Fibroblast of skin of right biceps (primary cell): ENCODE measurements around the gene MSI1.

Experiments
- DNase-seq: peaks from one replicate; pipeline ENCODE4 v3.0.0-alpha.2; 2013

Gene MSI1

DNA sequence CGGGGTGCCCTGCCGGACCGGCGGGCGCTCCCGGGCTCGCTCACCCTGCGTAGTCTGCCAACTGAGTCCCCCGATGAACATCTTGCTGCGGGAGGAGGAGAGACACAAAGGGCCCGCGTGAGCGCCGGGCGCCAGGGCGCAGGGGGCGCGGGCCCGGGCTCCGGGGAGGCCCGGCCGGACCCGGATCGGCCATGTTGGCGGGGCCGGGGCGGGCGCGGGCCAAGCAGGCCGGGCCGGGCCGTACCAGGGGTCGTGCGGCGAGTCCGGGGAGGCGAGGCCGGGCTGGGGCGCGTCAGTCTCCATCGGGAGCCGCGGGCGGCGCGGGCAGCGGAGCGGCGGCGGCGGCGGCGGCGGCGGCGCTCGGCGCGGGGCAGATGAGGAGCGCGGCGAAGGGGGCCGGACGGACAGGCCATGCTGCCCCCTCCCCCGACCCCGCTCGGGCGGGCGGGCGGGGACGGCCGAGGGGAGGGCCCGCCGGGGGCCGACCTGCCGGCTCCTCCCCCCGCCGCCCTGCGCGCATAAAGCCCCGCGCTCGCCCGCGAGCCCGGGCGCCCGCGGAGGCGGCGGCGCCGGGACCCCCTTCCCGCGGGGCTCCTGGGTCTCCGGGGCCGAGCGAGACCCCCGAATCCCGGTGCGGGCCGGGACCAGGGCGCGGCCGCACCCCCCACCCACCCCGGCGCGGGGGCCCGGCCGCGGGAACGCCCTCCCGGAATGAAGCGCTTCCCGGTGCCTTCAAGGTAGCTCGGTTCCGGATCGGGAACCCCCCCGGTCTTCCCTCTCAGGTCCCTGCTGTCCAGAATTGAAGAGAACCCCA is at the start of gene MSI1:
MSI1 (minus strand) TSS at position 376 of the 814 bp plus-strand sequence; CDS start at position 303, 73 bp downstream.
- DNase-seq = no peak

DNA sequence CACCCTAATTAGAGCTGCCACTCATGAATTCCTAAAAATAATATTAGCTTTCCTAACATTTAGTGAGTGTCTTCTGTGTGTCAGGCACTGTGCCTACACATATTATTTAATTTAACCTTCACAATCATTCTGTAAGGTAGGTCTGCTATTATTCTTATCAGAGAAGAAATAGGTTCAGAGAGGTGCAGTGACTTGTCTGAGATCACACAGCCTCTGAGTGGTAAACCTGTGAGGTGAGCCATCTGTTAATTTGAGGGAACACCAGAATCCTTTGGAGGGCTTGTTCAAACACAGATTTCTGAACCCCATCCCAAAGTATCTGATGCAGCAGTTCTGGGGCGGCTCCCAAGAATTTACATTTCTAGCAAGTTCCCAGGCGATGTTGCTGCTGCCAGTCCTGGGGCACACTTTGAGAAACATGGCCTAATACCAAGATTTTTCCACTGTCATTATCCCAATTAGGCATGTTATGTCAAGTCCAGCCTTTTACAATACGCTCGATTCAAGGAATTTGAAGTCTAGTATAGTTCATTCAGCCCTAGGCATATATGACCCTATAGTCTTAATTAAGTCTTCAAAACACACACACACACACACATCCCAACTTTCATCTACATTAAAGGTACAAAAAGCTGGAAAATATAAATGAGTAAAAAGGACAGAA is 49.1 kb upstream of the MSI1 start:
- DNase-seq = no peak

DNA sequence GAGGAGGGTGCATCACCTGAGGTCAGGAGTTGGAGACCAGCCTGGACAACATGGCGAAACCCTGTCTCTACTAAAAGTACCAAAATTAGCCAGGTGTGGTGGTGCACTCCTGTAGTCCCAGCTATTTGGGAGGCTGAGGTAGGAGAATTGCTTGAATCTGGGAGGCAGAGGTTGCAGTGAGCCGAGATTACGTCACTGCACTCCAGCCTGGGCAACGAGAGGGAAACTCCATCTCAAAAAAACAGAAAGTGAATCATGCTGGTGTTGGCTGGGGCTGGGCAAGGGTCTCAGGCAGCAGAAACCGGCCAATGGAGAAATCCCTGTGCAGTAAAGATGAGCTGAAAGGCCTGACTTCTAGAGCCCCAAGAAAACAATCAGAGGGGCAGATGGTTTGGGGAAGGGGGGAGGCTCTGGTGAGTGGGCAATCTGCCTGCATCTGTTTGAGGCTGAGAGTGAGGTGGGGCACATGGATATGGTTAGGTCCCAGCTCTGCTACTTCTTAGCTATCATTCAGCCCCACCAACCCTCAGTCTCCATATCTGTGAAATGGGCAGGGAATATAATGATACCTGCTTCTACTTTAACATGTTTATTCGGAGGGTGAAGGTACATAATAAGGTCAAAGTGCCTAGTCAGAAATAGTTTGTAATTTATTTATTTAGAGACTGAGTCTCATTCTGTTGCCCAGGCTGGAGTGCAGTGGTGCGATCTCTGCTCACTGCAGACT is 47.7 kb upstream of the MSI1 start:
- no peak for DNase-seq

DNA sequence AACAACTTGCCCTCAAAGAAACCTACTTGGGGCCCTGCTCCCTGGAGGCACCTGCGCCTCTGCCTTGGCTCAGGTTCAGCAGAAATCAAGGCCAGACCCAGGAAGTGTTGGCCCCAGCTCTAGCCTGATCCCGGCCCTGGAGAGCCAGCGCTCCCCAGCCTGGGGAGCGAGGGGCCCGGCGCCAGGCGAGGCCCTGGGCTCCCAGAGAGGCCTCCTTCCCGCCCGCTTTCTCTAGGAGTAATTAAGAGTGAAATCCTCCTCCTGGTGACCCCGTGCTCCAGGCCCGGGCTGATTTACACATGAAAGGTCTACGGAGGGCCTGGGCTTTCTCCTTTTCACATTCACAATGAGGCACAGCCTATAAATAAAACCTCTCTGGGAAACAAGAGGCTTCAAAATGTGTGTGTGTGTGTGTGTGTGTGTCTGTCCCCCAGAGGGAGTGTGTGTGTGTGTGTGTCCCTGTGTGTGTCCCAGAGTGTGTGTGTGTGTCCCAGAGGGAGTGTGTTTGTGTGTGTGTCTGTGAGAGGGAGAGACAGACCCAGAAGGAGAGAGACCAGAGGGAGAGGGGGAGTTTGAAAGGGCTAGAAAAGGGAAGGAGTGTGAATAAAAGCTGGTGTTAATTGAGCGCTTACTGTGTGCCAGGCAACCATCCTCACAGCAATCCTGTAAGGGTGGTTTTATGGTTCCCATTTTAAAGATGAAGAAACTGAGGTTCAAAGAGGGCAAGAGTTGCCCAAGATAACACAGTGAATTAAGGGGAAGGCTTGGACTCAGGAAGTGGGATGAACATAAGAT is 45.1 kb upstream of the MSI1 start:
- no peak for DNase-seq

DNA sequence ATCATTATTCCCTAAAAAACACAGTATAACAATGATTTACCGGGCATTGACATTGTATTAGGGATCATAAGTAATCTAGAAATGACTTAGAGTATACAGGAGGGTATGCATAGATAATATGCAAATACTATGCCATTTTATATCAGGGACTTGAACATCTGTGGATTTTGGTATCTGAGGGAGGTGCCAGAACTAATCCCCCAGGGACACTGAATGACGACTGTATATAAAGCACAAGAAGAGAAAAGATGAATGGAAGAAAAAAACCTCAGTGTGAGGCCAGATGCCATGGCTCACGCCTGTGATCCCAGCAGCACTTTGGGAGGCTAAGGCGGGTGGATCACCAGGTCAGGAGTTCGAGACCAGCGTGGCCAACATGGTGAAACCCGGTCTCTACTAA is 43.5 kb upstream of the MSI1 start:
- no peak for DNase-seq

DNA sequence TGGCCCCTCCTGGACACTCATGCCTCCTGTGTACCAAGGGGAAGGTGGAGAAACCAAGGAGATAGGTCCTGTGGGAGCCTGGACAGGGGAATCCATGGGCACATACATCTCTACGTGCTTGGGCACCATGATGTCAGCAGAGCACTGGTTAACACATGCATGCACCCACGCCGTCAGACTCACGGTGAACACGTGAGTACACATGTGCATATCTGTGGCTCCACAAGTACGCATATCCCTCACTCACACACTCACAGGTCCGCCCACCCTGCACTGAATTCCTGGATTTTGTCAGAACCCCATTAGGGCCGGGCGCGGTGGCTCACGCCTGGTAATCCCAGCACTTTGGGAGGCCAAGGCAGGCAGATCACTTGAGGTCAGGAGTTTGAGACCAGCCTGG is 39.8 kb upstream of the MSI1 start:
- no peak for DNase-seq

DNA sequence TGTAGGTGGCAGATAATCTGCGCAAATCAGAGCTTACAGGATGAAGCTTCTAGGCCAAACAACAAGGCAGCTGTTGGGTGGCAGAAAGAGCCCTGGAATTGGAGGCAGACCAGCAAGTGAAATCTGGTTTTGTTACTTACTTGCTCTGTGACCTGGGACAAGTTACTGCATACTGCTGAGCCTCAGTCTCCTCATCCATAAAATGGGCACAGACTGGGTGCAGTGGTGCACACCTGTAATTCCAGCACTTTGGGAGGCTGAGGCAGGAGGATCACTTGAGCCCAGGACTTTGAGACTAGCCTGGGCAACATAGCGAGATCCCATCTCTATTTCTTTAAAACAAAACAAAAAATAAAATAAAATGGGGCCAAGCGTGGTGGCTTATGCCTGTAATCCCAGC is 37.6 kb upstream of the MSI1 start:
- DNase-seq = no peak

DNA sequence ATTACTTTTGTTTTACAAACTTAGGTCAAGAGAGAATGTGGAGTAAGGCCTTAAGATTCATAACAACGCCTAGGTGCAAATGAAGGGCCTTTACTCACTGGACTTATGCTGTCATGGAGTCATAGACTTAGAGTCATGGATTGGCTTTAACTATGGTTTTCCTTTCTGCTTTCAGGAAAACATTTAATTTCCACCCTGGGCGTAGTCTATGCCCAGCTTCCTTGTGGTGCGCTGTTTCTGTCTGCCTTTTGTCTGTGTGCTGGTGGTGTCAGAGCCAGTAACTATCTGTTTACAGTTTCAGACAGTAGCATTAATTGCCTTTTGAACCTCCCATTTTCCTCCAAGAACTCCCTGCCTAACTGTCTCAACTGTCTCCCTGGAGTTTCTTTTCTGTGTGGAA is 37.1 kb upstream of the MSI1 start:
- no peak for DNase-seq

DNA sequence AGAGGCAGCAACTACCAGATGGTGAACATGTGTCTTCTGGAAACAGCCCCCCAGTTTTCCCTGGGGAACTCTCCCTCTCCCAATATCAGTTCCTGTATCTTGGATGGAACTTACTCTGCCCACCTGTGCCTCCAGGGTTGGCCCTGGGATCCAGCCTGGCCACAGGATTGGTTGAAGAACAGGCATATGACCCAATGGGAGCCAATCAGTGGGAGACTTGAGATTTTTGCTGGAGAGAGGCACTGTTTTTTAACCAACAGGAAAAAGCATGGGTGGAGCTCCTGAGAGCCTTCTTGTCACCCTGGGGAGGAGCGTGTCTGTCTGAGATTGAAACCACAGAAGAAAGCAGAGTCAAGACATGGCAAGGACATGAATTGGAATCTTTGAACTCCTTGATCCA is 35.3 kb upstream of the MSI1 start:
- DNase-seq = peak; percentile 5

DNA sequence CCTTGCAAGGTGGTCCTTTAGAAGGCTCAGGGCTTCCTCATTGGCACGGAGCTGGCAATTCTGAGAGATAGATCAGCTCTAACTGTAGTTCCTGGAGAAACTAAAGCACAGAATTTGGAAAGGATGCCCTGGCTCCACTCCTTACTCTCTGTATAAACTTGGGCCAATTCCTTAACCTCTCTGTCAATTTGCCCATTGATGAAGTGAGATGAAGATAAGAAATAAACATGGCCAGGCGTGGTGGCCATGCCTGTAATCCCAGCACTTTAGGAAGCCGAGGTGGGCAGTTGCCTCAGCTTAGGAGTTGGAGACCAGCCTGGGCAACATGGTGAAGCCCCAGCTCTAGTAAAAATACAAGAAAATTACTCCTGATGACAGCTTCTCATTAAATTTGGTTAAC is 34.9 kb upstream of the MSI1 start:
- DNase-seq = no peak

DNA sequence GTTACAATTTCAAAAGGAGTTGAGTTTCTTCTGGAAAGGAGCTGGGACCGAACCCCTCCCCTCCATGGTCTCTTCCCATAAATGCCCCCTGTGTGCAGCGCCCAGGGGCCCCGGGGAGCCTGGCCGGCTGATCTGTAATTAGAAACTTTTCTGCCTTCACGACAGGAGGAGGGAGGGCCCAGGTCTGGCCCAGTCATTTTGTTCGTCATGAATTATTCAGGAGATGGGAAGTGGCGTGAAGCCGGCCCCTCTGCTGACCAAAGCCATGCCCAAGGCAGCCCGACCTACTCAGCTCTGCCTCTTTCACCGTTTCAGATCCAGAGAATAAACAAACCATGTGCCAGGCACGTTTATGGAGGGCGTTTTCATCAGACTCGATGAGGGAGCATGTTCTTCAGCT is 33.3 kb upstream of the MSI1 start:
- DNase-seq = no peak

DNA sequence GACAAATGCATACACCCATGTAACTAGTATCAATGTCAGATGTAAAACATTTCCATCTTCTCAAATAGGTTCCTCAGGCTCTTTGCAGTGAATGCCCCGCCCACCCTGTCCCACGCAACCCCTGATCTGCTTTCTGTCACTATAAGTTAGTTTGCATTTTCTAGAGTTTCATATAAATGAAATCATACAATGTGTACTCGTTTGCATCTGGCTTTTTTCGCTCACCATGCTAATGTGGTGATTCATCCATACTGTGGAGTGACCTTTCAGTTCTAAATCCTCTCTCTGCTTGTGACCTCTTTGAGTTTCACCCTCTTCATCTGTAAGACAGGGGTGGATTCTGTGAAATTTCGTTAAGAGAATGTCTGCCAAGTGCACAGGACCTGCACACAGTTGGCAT is 30.6 kb upstream of the MSI1 start:
- peak; percentile 27 for DNase-seq

DNA sequence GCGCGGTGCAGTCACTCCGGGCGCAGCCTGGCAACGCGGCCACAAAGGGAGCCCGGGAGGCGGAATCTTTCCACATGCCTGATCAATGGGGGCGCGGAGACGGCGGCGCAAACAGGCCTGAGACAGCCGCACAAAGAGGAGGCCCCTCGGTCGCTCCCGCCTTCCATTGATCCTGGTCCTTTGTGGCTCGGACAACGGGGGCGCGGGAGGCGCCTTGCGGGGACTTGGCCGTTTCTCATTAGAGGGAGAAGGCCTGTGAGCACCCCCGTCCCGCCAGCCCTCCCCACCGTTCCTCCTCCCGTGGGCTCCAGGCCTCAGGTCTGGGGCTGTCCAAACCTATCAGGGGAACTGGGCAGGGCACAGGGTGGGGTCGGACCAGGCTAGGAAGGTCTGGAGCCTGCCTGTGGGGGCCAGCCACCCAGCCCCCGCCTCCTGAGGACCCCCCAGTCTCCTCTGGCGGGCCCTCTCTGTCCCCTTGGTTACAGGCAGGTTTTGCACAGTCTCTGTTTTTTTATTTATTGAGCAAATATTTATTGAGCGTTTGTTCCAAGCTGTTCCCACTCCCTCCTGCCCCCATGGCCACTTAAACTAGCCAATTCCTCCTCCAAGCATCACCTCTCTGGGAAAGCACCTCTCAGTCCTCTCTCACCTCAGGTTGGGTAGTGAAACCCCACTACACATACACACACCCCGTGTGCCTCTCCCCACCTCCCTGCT is 29.0 kb upstream of the MSI1 start:
- no peak for DNase-seq

DNA sequence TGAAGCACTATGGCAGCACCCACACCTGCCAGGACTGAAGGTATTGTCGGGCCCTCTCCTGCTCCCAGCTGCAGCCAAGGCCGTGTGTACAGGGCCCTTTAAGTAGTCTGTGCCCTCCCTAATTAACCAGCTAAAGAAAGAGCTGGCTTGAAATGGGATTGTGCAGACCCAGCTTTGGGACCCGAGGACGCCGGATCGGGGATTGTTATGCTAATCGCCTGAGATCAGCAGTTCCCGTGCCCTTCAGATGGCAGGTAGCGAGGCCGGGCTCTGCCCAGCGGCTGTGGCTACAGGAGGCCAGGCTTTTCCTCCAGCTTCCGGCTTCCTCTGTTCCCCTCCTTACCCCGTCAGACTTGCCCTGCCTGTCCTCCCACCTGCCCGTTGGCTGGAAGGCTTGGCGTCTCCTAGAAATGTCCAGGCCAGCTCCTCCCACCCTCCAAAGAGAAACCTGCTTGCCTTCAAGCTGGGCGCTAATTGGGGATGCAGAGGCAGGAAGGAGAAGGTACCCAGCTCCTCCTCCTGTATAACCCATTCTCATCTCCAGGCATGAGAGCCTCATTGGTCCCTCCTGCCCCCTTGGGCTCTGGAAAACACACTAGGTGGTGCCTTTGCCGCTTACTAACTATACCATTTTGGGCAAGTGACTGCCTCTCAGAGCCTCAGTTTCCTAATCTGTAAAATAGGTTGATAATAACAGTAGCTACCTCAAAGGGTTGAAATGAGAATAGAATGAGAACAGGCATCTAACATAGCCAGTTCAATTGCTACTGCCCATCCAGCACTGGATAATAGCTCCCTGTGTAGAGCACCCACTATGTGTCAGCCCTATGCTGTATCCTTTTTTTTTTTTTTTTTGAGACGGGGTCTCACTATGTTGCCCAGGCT is 25.8 kb upstream of the MSI1 start:
- DNase-seq = no peak

DNA sequence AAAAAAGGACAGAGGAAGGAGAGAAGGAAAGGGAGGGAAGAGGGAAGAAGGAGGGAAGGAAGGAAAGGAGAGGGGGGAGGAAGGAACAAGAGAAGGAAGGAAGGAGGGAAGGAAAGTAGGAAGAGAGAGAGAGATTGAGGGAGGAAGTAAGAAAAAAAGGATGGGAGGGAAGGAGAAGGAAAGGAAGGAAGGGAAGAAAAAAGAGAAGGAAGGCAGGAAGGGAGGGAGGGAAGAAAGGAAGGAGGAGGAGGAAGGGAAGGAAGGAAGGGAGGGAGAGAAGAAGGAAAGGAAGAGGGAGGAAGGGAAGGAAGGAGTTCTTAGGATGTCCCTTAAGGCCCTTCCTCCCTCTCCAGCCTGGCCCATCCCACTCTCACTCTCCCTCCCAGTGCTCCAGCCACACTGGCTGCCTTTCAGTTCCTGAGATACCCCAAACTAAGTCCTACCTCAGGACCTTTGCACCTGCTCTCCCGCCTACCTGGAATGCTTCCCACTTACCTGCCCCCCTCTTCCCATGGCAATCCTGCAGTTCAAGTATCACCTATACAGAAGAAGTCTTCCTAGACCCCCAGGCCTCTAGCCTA is 21.7 kb upstream of the MSI1 start:
- DNase-seq = no peak

DNA sequence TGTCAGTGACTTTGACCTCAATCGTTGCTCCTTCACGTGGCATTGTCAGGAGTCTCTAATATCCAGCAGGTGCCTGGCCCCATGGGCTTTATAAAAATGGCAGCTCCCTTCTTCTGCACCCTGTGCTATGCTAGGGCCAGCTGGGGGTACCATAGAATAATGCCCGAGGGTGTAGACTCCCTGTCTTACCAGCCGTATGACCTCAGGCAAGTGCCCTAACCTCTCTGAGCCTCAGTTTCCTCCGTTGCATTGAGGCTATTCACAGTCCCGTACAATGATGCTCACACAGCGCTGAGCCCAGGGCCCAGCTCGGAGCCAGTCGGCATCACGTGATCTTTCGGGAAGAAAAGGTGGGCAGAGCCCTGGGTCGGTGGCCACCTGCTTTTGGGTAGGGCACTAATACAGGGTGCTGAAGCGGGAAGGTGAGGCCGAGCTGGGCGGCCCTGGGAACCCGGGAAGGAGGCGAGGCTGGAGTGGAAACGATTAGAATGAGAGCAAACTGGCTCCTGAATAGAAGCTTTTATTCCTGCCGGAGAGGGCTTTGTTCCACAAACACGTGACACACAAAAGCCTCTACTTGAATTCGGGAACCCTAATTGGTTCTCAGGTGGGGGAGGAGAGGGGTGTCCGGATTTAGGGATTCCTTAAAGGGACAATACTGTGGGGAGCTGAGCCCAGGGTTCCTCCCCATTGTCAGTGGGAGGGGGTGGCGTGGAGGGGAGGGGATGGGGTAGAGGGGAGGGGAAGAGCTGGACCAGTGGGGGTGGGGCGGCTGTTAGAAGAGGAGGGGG is 19.9 kb upstream of the MSI1 start:
- DNase-seq = no peak

DNA sequence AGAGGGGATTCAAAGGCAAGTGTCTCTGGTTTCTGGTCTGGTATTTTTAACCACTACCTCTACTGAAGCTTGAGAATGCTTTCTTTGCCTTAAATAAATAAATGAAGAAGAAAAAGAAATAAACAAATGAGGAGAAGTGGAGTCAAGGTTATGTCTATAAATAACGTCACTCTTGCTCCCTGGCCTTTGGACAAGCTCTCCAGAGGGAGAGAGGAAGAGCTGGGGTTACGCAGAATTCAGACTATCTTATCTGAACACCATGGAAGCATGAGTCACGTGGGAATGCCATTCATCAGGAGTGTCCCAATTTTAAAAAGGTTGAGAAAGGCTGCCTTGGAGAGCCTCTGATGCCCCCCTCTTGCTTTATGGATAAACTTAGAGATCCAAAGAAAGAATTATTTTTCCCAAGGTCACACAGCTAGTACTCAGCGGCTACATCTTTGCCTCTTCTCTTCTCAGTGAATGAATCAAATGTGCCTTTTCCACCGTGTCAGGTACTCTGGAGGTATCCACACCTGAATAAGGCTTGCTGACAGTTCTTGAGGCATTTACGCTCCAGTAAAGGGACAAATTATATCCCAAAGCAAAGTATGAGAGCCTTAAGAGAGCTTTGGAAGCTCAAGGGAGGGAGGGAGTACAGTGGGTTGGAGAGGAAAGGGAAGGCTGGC is 12.9 kb upstream of the MSI1 start:
- DNase-seq = no peak

DNA sequence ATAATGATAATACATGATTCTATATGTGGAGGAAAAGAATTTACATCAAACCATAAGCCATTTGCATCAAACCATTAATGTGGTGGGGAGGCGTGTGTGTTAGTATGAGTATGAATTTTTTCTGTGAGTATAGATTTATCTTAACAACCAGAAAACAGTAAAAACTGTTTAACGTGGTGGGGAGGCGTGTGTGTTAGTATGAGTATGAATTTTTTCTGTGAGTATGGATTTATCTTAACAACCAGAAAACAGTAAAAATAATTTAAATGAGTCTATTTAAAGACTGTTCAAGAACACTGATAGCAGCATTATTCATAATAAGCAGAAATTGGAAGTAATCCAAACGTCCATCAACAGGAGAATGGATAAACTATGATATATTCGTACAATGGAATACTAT is 9.1 kb upstream of the MSI1 start:
- DNase-seq = no peak

DNA sequence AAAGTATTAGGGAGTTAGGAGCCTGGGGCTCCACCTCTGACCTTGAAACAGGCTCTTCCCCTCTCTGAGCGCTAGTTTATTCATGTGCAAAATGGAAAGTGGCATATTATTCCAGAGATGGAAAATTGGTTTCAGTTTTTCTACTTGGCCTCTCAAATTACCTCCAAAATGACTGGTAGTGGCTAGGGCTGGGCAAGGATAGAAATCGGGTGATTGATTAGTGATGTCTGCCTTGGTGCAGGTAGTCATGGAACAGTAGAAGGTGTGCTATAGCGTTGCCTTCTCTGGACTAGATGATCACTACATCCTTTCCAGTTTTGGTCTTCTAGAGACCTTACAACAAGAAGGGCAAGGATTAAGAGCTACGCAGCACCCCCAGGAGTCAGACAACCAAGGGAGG is 8.6 kb upstream of the MSI1 start:
- DNase-seq = no peak
